HAP-1 (cell line): Measurements from ENCODE around the gene ADPRM.
"Not testable (repeated sequence)": the region's sequence is repeated elsewhere in the genome, so short reads cannot be mapped to it uniquely, and the experiment has no call there.

Experiments
- DNase-seq, 2 experiments: peaks; one replicate each; pipeline ENCODE4 v3.0.0-alpha.2; 2016 to 2020; ENCODE audit warnings: low spot score in 2 of 2
- H3K27me3 ChIP-seq: fragments of 250-450 bp; sonication (Bioruptor Pico); 2 replicates; pipeline ENCODE4 v1.5.1; 2020; ENCODE audit warnings: low read depth, mild to moderate bottlenecking, moderate library complexity
- H3K36me3 ChIP-seq: fragments of 250-450 bp; sonication (Bioruptor Pico); replicated peaks from 2 replicates; pipeline ENCODE4 v1.5.1; 2020; ENCODE audit warnings: mild to moderate bottlenecking
- H3K4me1 ChIP-seq: fragments of 250-450 bp; sonication (Bioruptor Pico); 2 replicates; pipeline ENCODE4 v1.5.1; 2020; ENCODE audit warnings: mild to moderate bottlenecking
- H3K4me3 ChIP-seq: fragments of 250-450 bp; sonication (Bioruptor Pico); 2 replicates; pipeline ENCODE4 v1.5.1; 2020; ENCODE audit warnings: mild to moderate bottlenecking, moderate library complexity
- H3K9me3 ChIP-seq: fragments of 250-450 bp; sonication (Bioruptor Pico); 2 replicates; pipeline ENCODE4 v1.5.1; 2020; ENCODE audit warnings: mild to moderate bottlenecking, moderate library complexity
- in situ Hi-C: fragments of 300-500 bp; cut with MboI; formaldehyde crosslinking; loops from 3 replicates; pipeline ENCODE4 v1.14.3; 2020; ENCODE audit warnings: low sequenced_read_pairs, inconsistent platforms, mixed read lengths

Gene ADPRM

DNA sequence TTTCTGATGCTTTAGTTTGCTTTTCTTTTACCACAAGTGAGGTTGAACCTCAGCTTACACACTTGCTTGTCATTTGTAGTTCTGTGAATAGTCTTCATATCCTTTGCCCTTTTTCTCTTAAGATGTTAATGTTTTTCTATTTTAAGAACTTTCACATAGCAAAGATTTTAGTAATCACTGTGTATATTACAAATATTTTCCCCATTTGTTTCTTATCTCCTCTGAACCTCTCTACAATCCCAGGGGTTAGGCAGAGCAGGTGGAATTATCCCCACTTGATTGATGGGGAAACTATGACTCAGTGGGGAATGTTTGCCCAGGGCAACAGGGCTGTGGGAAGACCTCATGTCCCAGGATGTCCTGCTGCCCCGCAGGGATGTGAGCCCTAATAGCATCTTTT is 28.6 kb upstream of the ADPRM start:
- no peak for DNase-seq
- no peak overlapping the region for H3K4me3 ChIP-seq
- H3K27me3 ChIP-seq: no peaks in the 10 kb centered on the region
- H3K4me1 ChIP-seq: no peaks in the 10 kb centered on the region
- H3K36me3 ChIP-seq: no peaks in the 10 kb centered on the region
- in situ Hi-C loops: loop anchor here (25.0 kb wide), 1 partner anchor 1319 kb away; the partner anchor contains the start of gene ZNF18
- no peaks in the 10 kb centered on the region for H3K9me3 ChIP-seq

DNA sequence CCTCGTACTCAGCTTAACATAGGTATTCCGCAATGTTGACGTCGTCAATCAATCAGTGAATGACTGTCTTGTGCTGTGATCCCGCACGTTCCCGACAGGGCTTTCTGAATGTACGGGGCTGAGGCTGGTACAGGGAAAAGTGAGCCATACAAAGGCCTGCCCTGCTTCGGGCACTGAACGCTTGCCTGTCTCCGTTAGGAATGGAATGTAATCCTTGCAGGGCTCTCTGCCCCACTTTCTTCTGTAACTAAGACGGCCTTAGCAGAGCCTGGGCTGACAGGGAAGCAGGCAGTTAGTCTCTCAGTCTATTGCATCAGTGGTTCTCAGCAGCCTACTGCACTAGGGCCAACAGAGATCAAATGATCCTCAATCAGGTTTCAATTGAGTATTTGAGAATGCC is 24.1 kb upstream of the ADPRM start:
- H3K4me3 ChIP-seq: no peak overlapping the region
- H3K27me3 ChIP-seq: no peaks in the 10 kb centered on the region
- no peak for DNase-seq
- in situ Hi-C loops: loop anchor here (25.0 kb wide), 1 partner anchor 1314 kb away; the partner anchor contains the start of gene ZNF18
- H3K4me1 ChIP-seq: no peaks in the 10 kb centered on the region
- no peaks in the 10 kb centered on the region for H3K9me3 ChIP-seq
- peaks cover 3% of the 10 kb centered on the region for H3K36me3 ChIP-seq

DNA sequence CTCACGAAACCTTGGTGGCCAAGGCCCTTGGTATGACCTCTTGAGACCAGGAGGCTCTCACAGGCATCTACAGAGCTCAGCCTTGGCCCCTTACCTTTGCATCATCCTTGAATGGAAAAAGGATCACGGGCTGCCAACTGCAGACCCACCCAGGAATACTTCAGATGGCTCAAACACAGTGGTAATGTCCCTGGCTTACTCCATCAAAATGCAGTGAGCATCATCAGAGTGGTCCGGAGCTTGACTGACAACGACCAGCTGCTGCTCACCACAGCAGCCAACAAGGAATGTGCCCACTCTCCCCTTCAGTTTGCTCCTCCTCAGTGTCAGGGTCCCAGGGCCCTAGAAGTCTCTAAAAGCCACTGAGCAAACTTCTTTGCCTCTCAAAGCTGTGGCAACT is 22.7 kb upstream of the ADPRM start:
- Histone ChIP-seq H3K36me3 (peaks cover 14% of the 10 kb centered on the region), H3K27me3 (no peaks in the 10 kb centered on the region), H3K9me3 (no peaks in the 10 kb centered on the region), H3K4me1 (no peaks in the 10 kb centered on the region), H3K4me3 (no peak overlapping the region)
- no peak for DNase-seq
- in situ Hi-C loops: loop anchor here (25.0 kb wide), 1 partner anchor 1313 kb away; the partner anchor contains the start of gene ZNF18

DNA sequence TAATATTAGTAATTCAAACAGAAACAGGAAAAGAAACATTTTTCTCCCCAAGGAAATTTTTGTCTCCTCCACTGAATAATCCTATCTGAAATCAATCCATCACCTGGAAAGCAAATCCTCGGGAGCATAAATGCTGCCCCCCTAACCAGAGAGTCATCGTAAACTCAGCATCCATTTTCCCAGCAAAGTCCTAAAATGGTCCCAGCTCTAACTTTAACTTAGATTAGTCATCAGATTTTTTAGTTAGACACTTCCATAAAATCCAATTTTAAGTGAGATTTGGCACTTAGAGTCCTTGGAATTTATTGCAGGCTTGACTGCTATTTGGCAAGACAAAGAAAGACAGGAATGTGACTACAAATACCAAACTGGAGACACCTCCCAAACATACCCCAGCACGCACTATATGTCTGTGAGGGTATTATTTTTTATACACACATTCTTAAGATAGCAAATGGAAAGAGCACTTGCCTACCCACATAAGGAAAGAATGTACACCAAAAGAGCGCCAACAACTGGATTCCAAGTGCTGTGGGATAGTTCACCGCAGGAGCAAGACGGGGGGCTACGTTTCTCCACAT is 15.4 kb upstream of the ADPRM start:
- H3K4me3 ChIP-seq: no peak overlapping the region
- no peaks in the 10 kb centered on the region for H3K4me1 ChIP-seq
- no peaks in the 10 kb centered on the region for H3K9me3 ChIP-seq
- H3K36me3 ChIP-seq: peaks cover 70% of the 10 kb centered on the region
- no peaks in the 10 kb centered on the region for H3K27me3 ChIP-seq
- in situ Hi-C loops: no loop called here
- no peak for DNase-seq

DNA sequence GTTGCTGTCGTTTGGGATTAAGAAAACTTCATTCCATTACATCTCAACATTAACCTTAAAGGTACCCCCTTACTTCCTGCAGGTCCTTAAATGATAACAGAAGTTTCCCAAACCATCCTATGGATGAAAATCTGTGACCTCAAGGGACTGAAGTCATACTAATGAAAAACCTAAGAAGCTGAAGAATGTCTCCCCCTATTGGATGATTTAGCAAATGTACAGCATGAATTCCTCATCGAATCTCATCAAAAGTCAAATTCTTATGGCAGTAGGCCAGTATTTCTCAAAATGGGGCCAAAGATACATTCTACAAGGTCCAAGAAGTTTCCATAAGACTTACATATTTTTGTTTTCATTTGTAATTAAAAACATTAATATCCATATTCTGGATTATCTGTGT is 13.5 kb upstream of the ADPRM start:
- Histone ChIP-seq H3K36me3 (peaks cover 77% of the 10 kb centered on the region), H3K4me1 (no peaks in the 10 kb centered on the region), H3K4me3 (no peak overlapping the region), H3K9me3 (no peaks in the 10 kb centered on the region), H3K27me3 (no peaks in the 10 kb centered on the region)
- peak in 1 of 2 experiments; percentile 18 for DNase-seq
- in situ Hi-C loops: no loop called here

DNA sequence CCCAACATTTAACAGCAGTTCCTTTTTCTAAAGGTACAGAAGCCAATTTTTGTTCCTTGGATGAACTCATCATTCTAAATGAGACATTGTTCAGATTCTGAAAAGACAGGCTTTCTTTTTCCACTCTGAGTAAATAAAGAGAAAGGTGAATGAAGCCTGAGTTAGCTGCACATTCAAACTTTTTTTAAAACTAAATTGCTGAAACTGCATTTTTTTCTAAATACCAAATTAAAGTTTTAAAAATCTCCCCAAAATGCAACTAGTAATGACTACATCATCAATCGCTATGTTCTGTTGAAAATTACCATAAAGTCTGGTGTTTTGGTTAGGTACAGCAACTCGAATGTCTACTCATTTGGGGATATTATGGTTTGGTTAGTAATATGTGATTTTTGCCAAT is 9.9 kb upstream of the ADPRM start:
- in situ Hi-C loops: no loop called here
- Histone ChIP-seq H3K36me3 (peaks cover 79% of the 10 kb centered on the region), H3K4me1 (peaks cover 4% of the 10 kb centered on the region), H3K9me3 (no peaks in the 10 kb centered on the region), H3K27me3 (no peaks in the 10 kb centered on the region), H3K4me3 (no peak overlapping the region)
- DNase-seq: no peak

DNA sequence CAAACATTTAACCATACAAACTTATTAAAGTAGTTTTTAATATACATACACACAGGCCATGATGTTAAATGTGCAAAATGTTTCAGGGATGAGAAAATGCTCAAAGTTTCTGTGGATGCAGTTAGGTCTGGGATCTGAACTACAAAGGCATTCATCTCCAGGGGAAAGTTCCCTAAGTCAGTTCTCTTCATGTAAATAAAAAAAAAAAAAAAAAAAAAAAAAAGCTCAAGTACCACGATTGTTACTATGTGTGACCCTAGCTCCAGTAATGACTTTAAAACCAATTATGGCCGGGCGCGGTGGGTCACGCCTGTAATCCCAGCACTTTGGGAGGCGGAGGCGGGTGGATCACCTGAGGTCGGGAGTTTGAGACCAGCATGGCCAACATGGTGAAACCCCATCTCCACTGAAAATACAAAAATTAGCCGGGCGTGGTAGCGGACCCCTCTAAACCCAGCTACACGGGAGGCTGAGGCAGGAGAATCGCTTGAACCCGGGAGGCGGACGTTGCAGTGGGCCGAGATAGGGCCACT is 1.5 kb upstream of the ADPRM start:
- H3K9me3 ChIP-seq, in situ Hi-C loops, H3K27me3 ChIP-seq, DNase-seq: not testable (repeated sequence)
- Histone ChIP-seq H3K4me1 (peaks cover 12% of the 10 kb centered on the region), H3K36me3 (peaks cover 46% of the 10 kb centered on the region), H3K4me3 (peak overlapping the region; percentile 92)

DNA sequence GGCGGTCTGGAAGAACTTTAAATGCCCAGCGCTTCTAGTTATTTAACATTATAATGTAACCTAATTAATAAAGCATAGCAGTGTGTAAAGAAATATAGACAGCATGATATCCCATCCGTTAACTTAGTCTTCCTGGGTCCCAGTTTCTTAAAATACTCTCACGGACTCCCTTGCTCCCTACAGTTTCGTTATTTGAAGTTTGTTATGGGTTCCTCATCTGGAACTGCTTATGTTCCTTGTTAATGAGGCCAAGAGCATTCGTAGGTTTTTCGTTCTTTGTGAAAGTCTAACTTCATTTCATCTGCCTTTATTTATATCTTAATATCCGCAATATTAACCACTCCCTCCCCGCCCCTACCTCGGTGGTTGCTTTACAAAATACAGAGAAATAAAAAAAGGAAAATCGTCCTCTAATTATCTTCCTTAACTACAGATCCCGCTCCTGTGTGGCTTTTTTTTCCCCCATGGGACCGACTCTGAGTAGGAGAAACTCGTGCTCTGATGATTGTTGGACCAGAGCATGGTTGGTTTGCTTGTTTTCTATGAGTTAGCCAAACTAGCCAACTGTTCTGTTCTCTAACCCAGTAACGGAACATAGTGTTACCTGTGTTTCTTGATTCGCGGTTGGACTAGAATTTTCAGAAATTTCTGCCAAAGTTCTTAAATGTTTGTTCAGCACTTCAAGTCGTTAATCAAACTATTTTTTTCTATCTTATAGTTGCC is 863 bp downstream of the ADPRM start:
- in situ Hi-C loops: no loop called here
- H3K4me1 ChIP-seq: peaks cover 12% of the 10 kb centered on the region

DNA sequence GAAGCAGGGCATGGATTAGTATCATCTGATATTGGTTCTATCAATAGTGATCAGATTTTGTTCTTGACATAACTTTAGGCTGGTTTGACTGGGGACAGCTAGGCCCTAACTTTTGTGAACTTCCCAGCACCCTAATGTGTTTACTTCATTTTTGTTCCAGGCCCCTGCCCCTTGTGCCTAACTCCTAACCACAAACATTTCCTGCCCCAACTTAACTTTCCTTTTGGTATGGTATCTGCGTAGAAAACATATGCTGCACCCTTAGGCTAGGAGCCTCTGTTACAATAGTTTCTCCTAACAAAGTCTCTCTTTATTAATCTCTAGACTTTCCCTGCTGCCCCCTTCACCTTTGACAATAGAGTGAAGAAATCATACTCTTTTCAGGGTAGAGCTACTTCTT is 2.5 kb downstream of the ADPRM start:
- Histone ChIP-seq H3K4me1 (peaks cover 12% of the 10 kb centered on the region), H3K9me3 (no peaks in the 10 kb centered on the region), H3K27me3 (no peaks in the 10 kb centered on the region), H3K36me3 (peaks cover 12% of the 10 kb centered on the region), H3K4me3 (no peak overlapping the region)
- in situ Hi-C loops: no loop called here
- DNase-seq: no peak

More for the DNA sequence above, 863 bp downstream of the ADPRM start:
- no peak for DNase-seq
- Histone ChIP-seq H3K9me3 (no peaks in the 10 kb centered on the region), H3K4me3 (peak overlapping the region; percentile 92), H3K27me3 (no peaks in the 10 kb centered on the region), H3K36me3 (peaks cover 22% of the 10 kb centered on the region)

DNA sequence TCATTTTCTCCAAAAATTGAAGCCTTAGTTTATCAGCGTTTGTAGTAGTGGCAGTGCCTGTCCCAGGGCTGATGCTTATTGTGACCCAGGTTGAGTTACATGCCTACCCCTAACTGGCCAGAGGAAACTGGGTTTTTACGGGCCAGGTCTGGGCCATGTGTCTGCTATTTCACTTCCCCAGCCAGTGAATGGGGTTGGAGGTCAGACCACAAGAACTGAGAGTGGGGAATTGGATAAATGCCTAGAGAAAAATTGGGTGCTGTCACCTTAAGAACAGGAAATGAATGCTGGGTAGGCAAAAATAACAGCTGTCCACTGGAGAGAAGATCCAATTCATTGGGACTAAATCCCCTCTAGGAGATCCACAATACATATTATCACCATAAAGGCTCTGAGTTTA is 5.2 kb downstream of the ADPRM start:
- Histone ChIP-seq H3K36me3 (peaks cover 24% of the 10 kb centered on the region), H3K27me3 (no peaks in the 10 kb centered on the region), H3K9me3 (no peaks in the 10 kb centered on the region), H3K4me3 (no peak overlapping the region), H3K4me1 (peaks cover 8% of the 10 kb centered on the region)
- no peak for DNase-seq
- in situ Hi-C loops: no loop called here

DNA sequence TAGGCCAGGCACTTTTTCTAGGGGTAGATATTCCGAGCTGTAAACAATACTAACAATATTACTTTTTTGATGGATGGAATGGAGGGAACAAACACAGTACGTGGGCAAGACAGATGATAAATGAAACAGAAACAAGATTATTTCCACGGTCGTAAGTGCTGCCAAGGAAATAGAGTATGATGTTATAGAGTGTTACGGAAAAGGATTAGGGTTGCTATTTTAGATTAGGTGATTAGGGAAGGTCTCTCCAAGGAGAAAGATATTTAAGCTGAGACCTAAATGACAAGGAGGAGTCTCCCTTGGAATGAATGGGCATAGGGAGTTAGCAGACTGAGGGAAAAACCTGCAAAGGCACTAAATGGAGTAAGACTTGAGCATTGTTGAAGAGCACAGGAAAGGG is 8.3 kb downstream of the ADPRM start:
- no peaks in the 10 kb centered on the region for H3K27me3 ChIP-seq
- H3K36me3 ChIP-seq: peaks cover 45% of the 10 kb centered on the region
- in situ Hi-C loops: no loop called here
- DNase-seq: no peak
- H3K9me3 ChIP-seq: no peaks in the 10 kb centered on the region
- H3K4me1 ChIP-seq: peaks cover 7% of the 10 kb centered on the region
- no peak overlapping the region for H3K4me3 ChIP-seq

DNA sequence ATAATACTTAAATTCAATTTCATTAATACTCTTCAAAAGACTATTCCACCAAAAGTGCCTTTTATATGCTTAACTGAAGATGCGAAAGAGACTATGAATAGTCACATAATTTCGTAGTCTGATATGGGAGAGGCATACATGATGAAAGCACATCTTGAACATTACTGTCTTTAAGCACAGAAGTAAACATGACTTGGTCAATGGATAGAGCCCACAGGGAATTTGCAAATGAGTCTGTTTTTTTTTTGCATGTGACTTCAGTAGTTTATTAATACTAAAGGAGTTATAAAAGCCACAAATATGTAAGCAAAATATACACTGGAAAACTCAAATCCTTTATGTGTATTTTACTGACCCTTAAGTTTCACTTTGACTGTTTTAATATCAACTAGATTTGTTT is 15.9 kb downstream of the ADPRM start:
- H3K27me3 ChIP-seq: no peaks in the 10 kb centered on the region
- no peak for DNase-seq
- in situ Hi-C loops: no loop called here
- H3K9me3 ChIP-seq: no peaks in the 10 kb centered on the region
- no peak overlapping the region for H3K4me3 ChIP-seq
- peaks cover 12% of the 10 kb centered on the region for H3K4me1 ChIP-seq
- H3K36me3 ChIP-seq: peaks cover 35% of the 10 kb centered on the region

DNA sequence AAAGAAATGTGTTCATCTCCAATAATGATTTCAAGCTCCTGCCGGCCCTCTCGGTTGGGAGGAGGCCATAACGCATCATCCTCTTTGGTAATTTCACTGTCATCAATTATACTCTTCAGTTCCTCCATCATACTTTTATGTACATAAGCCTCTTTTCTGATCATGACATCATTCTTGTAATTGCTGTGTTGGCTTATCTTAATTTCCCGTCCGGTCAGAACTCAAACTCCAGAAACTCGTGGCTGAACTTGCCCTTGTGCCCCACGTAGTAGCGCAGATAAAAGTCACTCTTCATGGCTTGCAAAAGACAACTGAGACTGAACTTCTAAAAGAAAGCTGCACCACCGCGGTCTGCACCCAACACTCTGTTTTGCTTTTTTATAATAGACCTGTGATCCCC is 18.8 kb downstream of the ADPRM start:
- Histone ChIP-seq H3K36me3 (peaks cover 19% of the 10 kb centered on the region), H3K9me3 (no peaks in the 10 kb centered on the region), H3K27me3 (no peaks in the 10 kb centered on the region), H3K4me1 (peaks cover 2% of the 10 kb centered on the region), H3K4me3 (no peak overlapping the region)
- DNase-seq: no peak
- in situ Hi-C loops: no loop called here

DNA sequence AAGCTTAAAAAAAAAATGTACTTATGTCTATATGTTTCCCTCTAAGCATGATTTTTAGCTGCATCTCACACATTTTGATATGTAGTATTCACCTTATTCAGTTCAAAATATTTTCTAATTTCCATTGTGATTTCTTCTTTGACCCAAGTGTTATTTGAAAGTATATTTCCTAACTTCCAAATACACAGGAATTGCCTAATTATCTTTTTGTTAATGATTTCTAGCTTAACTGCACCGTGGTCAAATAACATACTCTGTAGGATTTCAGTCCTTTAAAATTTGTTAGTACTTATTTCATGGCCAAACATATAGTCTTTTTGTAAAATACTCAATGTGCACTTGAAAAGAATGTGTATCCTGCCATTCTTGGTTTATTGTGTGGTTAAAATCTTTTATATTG is 21.2 kb downstream of the ADPRM start:
- no peaks in the 10 kb centered on the region for H3K4me1 ChIP-seq
- no peaks in the 10 kb centered on the region for H3K9me3 ChIP-seq
- in situ Hi-C loops: no loop called here
- no peak overlapping the region for H3K4me3 ChIP-seq
- DNase-seq: no peak
- H3K36me3 ChIP-seq: peaks cover 3% of the 10 kb centered on the region; the same call in 1 of the 2 replicates
- H3K27me3 ChIP-seq: no peaks in the 10 kb centered on the region
